Right lobe of liver (tissue), 4 donors: ENCODE data around the gene HES4.

ENCODE experiments used
- POLR2A ChIP-seq: fragments of 450-650 bp; IDR thresholded peaks from one replicate; pipeline ENCODE4 v1.6.1; 2017; ENCODE audit warnings: antibody characterized with exemption, mild to moderate bottlenecking
- TF ChIP-seq, protein P1 (sequence below), 4 donors: fragments of 200-600 bp in 3 of 4; fragments of 450-650 bp in 1 of 4; IDR thresholded peaks; one replicate each; pipeline versions ENCODE4 v1.5.1 to v1.8.0; 2016 to 2022; ENCODE audit warnings: antibody characterized with exemption in 4 of 4, mild to moderate bottlenecking in 2 of 4
- donor health status: DM: no; HTN: no; CAD: no.
- donor health status: DM: no; HTN: no; CAD: no.
- donor health status: DM: no; HTN: yes; CAD: no.

- TF ChIP-seq, protein P1, sequence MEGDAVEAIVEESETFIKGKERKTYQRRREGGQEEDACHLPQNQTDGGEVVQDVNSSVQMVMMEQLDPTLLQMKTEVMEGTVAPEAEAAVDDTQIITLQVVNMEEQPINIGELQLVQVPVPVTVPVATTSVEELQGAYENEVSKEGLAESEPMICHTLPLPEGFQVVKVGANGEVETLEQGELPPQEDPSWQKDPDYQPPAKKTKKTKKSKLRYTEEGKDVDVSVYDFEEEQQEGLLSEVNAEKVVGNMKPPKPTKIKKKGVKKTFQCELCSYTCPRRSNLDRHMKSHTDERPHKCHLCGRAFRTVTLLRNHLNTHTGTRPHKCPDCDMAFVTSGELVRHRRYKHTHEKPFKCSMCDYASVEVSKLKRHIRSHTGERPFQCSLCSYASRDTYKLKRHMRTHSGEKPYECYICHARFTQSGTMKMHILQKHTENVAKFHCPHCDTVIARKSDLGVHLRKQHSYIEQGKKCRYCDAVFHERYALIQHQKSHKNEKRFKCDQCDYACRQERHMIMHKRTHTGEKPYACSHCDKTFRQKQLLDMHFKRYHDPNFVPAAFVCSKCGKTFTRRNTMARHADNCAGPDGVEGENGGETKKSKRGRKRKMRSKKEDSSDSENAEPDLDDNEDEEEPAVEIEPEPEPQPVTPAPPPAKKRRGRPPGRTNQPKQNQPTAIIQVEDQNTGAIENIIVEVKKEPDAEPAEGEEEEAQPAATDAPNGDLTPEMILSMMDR (IDR thresholded peaks at IDR 0.05): no peak
- TF ChIP-seq POLR2A: no peak
Observed at GRCh38 chr1:996851-997712, 2.8 kb downstream of the HES4 start.
